Tibial nerve (tissue), 3 donors: ENCODE results near the gene CEBPA.

Experiments used
- POLR2A ChIP-seq, 2 donors: fragments of 450-650 bp; IDR thresholded peaks; one replicate each; pipeline ENCODE4 v1.6.1; 2017; ENCODE audit warnings: antibody characterized with exemption in 2 of 2, mild to moderate bottlenecking in 2 of 2, moderate library complexity in 2 of 2
- TF ChIP-seq, protein P1 (sequence below), 5 experiments: fragments of 200-600 bp in 3 of 5; fragments of 450-650 bp in 2 of 5; sonication (generic) in 3 of 5; IDR thresholded peaks; one replicate each; pipeline ENCODE4 v1.5.1; 2016 to 2019; ENCODE audit warnings: antibody characterized with exemption in 5 of 5, mild to moderate bottlenecking in 3 of 5, moderate library complexity in 2 of 5

DNA sequence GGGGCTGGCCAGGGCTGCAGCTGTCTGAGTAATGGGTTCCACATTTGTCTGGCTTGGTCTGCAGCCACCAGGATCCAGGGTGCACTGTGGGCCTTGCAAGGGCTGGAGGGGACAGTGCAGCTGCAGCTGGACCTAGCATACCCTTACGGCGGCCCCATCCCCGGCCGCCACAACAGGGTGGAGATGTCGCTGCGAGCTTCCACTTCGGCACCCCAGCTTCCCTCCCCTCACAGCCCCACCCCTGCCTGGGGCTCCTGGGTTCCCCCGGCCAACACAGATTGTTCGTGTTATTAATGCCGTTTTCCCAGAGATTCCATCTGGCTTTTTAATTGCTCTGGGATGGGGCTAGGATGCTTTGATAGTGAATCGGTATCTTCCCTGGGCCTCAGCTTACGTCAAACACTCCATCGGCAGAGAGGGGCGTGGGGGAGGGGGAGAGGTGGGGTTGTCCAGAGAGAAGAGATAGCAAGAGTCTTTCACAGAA is 5.8 kb downstream of the CEBPA start:
- TF ChIP-seq, protein P1, sequence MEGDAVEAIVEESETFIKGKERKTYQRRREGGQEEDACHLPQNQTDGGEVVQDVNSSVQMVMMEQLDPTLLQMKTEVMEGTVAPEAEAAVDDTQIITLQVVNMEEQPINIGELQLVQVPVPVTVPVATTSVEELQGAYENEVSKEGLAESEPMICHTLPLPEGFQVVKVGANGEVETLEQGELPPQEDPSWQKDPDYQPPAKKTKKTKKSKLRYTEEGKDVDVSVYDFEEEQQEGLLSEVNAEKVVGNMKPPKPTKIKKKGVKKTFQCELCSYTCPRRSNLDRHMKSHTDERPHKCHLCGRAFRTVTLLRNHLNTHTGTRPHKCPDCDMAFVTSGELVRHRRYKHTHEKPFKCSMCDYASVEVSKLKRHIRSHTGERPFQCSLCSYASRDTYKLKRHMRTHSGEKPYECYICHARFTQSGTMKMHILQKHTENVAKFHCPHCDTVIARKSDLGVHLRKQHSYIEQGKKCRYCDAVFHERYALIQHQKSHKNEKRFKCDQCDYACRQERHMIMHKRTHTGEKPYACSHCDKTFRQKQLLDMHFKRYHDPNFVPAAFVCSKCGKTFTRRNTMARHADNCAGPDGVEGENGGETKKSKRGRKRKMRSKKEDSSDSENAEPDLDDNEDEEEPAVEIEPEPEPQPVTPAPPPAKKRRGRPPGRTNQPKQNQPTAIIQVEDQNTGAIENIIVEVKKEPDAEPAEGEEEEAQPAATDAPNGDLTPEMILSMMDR (IDR thresholded peaks at IDR 0.05): no peak
- TF ChIP-seq POLR2A (IDR thresholded peaks at IDR 0.05): no peak
